HepG2 (cell line): ENCODE measurements around the gene TSHZ2. TPM values are rescaled to one million over a fixed set of nuclear protein-coding genes. Genes with fewer than 3 reads are reported as not detected.

Experiments used
- ATAC-seq: fragments of 200-7000 bp; cut with Tn5 transposase; 3 replicates; pipeline ENCODE4 v1.9.1; 2020; ENCODE audit warnings: mild to moderate bottlenecking, moderate library complexity
- BruUV-seq: library from RNA; stranded (reverse); fragments of 400-500 nt; replicated peaks from 2 replicates; lab custom pipeline; 2021; lab: Mats Ljungman, UMichigan
- CTCF ChIA-PET: fragments of 300-600 bp; formaldehyde crosslinking; extraction: SDS; loops from one replicate; lab custom pipeline; 2021; ENCODE audit warnings: low total read pairs, inconsistent platforms, low intra/inter-chr PET ratio; lab: Yijun Ruan, JAX
- POLR2A ChIA-PET: fragments of 350-600 bp; sonication (Branson Sonifier 250); formaldehyde crosslinking; loops from one replicate; lab custom pipeline; 2020; ENCODE audit warnings: antibody characterized with exemption, inconsistent platforms; lab: Yijun Ruan, JAX
- DNase-seq: peaks from one replicate; pipeline ENCODE4 v3.0.0-alpha.2; 2015; ENCODE audit warnings: low spot score
- FAIRE-seq: peaks from 3 replicates; lab custom pipeline; 2011; peaks lifted over from hg19 to GRCh38; lab: Jason Lieb, UNC
- H2AFZ ChIP-seq: one replicate; pipeline ENCODE4 v1.6.1; 2011; ENCODE audit warnings: low read length, inconsistent platforms
- H3K27ac ChIP-seq: fragments of 300-600 bp; 3 replicates; pipeline ENCODE4 v1.8.0; 2011; ENCODE audit warnings: mixed run types, mild to moderate bottlenecking, mixed read lengths, low read length, inconsistent platforms; ENCODE audit not compliant: insufficient read depth; ENCODE audit errors: extremely low read length
- H3K27me3 ChIP-seq, 2 experiments: fragments of 200-600 bp in 1 of 2; 2 replicates in 1 of 2; 3 replicates in 1 of 2; pipeline versions ENCODE4 v1.6.0 to v1.8.0; 2011; ENCODE audit warnings: low read length in 2 of 2, mild to moderate bottlenecking in 2 of 2, moderate library complexity in 2 of 2, inconsistent platforms in 1 of 2; ENCODE audit not compliant: insufficient read depth in 2 of 2, control insufficient read depth in 1 of 2
- H3K36me3 ChIP-seq, 2 experiments: fragments of 200-600 bp in 1 of 2; replicated peaks in 1 of 2; 2 replicates in 1 of 2; 3 replicates in 1 of 2; pipeline versions ENCODE4 v1.5.1 to v1.8.0; 2011; ENCODE audit warnings: low read length in 2 of 2, inconsistent platforms in 1 of 2; ENCODE audit not compliant: insufficient read depth in 2 of 2, control insufficient read depth in 1 of 2
- H3K4me1 ChIP-seq: 2 replicates; pipeline ENCODE4 v1.5.1; 2012; ENCODE audit warnings: low read length, inconsistent platforms; ENCODE audit not compliant: insufficient read depth
- H3K4me2 ChIP-seq: 2 replicates; pipeline ENCODE4 v1.6.0; 2011; ENCODE audit warnings: low read depth, low read length, inconsistent platforms
- H3K4me3 ChIP-seq, 3 experiments: fragments of 200-600 bp in 1 of 3; sonication (generic), shearing (Covaris generic) in 1 of 3; replicated peaks in 1 of 3; 2 replicates each; pipeline ENCODE4 v1.5.1; 2011 to 2016; ENCODE audit warnings: low read length in 3 of 3, inconsistent platforms in 2 of 3, low read depth in 2 of 3, mild to moderate bottlenecking in 2 of 3, control low read depth in 1 of 3, mixed read lengths in 1 of 3; ENCODE audit not compliant: insufficient read depth in 1 of 3
- H3K79me2 ChIP-seq: one replicate; pipeline ENCODE4 v1.6.1; 2011; ENCODE audit warnings: low read length, inconsistent platforms; ENCODE audit not compliant: insufficient read depth
- H3K9ac ChIP-seq: 2 replicates; pipeline ENCODE4 v1.6.0; 2011; ENCODE audit warnings: mild to moderate bottlenecking, low read depth, low read length, inconsistent platforms; ENCODE audit not compliant: insufficient read depth
- H3K9me3 ChIP-seq: 2 replicates; pipeline ENCODE4 v1.5.1; 2012; ENCODE audit warnings: mild to moderate bottlenecking, low read length
- H4K20me1 ChIP-seq: 2 replicates; pipeline ENCODE4 v1.6.0; 2011; ENCODE audit warnings: inconsistent platforms, mild to moderate bottlenecking, low read length, moderate library complexity; ENCODE audit not compliant: insufficient read depth
- ARNT2 ChIP-seq: sonication (generic); formaldehyde crosslinking; IDR thresholded peaks from 2 replicates; pipeline ENCODE4 v1.8.0; 2022; ENCODE audit warnings: mild to moderate bottlenecking, low read depth, missing genetic modification reagents, moderate library complexity
- CREB1 ChIP-seq, 2 experiments: fragments of 450-650 bp in 1 of 2; IDR thresholded peaks; 2 replicates each; pipeline ENCODE4 v1.6.1; 2016 to 2017; ENCODE audit warnings: control low read depth in 1 of 2, mild to moderate bottlenecking in 1 of 2, missing compliant biosample characterization in 1 of 2, missing genetic modification characterization in 1 of 2
- GABPB1 ChIP-seq: IDR thresholded peaks from 2 replicates; pipeline ENCODE4 v1.6.1; 2016; ENCODE audit warnings: mild to moderate bottlenecking, missing genetic modification reagents, moderate library complexity, missing compliant biosample characterization
- IRF1 ChIP-seq: sonication (generic); formaldehyde crosslinking; IDR thresholded peaks from 2 replicates; pipeline ENCODE4 v1.4.0; 2020; ENCODE audit warnings: low read depth, mild to moderate bottlenecking, missing genetic modification reagents
- KLF13 ChIP-seq: sonication (generic); formaldehyde crosslinking; IDR thresholded peaks from 2 replicates; pipeline ENCODE4 v1.4.0; 2020; ENCODE audit warnings: mild to moderate bottlenecking, missing genetic modification reagents
- NCOA2 ChIP-seq: sonication (generic); formaldehyde crosslinking; IDR thresholded peaks from 2 replicates; pipeline ENCODE4 v1.8.0; 2022; ENCODE audit warnings: inconsistent platforms
- POLR2AphosphoS5 ChIP-seq: IDR thresholded peaks from 2 replicates; pipeline ENCODE4 v1.6.1; 2012; ENCODE audit warnings: low read depth, low read length
- TOE1 ChIP-seq: sonication (generic); formaldehyde crosslinking; IDR thresholded peaks from 2 replicates; pipeline ENCODE4 v1.4.0; 2020; ENCODE audit warnings: mild to moderate bottlenecking, missing genetic modification reagents
- ZBTB1 ChIP-seq: sonication (generic); formaldehyde crosslinking; IDR thresholded peaks from 2 replicates; pipeline ENCODE4 v1.4.0; 2020; ENCODE audit warnings: missing genetic modification reagents, borderline replicate concordance
- ZNF207 ChIP-seq: fragments of 450-650 bp; IDR thresholded peaks from 2 replicates; pipeline ENCODE4 v1.6.1; 2016; ENCODE audit warnings: antibody characterized with exemption, borderline replicate concordance
- ZNF232 ChIP-seq: sonication (generic); formaldehyde crosslinking; IDR thresholded peaks from 2 replicates; pipeline ENCODE4 v1.4.0; 2020; ENCODE audit warnings: missing genetic modification reagents, borderline replicate concordance
- ZNF234 ChIP-seq: sonication (generic); formaldehyde crosslinking; conservative IDR thresholded peaks from 2 replicates; pipeline ENCODE4 v1.5.1; 2020; ENCODE audit warnings: mild to moderate bottlenecking, missing genetic modification reagents
- ZNF274 ChIP-seq: sonication (generic); formaldehyde crosslinking; IDR thresholded peaks from 2 replicates; pipeline ENCODE4 v1.5.1; 2020; ENCODE audit warnings: mild to moderate bottlenecking, missing genetic modification reagents
- ZNF766 ChIP-seq: sonication (generic); formaldehyde crosslinking; IDR thresholded peaks from 2 replicates; pipeline ENCODE4 v1.5.0; 2020; ENCODE audit warnings: missing genetic modification reagents, borderline replicate concordance
- ZUFSP ChIP-seq: sonication (generic); formaldehyde crosslinking; IDR thresholded peaks from 2 replicates; pipeline ENCODE4 v1.9.0; 2021; ENCODE audit warnings: missing genetic modification reagents, mild to moderate bottlenecking, borderline replicate concordance
- WGBS: methylation state at CpG from one replicate; pipeline ENCODE4 v1.1.6; 2017; ENCODE audit warnings: low lambda C conversion rate; 5-methylcytosine and 5-hydroxymethylcytosine counted together
- in situ Hi-C: cut with HindIII; loops from 2 replicates; pipeline ENCODE4 v1.10.0; 2017; ENCODE audit warnings: low pct_unique_long_range_greater_than_20kb; ENCODE audit not compliant: extremely low pct_ligation_motif_present
- intact Hi-C: fragments of 100-400 bp; cut with micrococcal nuclease; formaldehyde crosslinking; loops from one replicate; pipeline ENCODE4 v1.10.0; 2022; ENCODE audit not compliant: unreplicated experiment
- polyA plus RNA-seq, 8 experiments: library from polyadenylated mRNA; depleted of rRNA in 3 of 8; stranded (reverse) in 7 of 8; unstranded in 1 of 8; fragments of >200 nt; fragmentation: Illumina TruSeq in 4 of 8; extraction: Trizol in 4 of 8; gene quantifications; 2 replicates each; pipeline versions ENCODE4 v1.2.1 to v1.2.3, GENCODE V29; 2011 to 2016; ENCODE audit warnings: low read depth in 4 of 8, missing spikeins in 1 of 8, mixed read lengths in 1 of 8; ENCODE audit not compliant: insufficient read depth in 1 of 8
- total RNA-seq, 5 experiments: library from RNA; depleted of rRNA; stranded (reverse); fragments of >200 nt; fragmentation: Illumina TruSeq; extraction: Trizol; gene quantifications; 2 replicates each; pipeline ENCODE4 v1.2.3, GENCODE V29; 2016; ENCODE audit warnings: low read depth in 1 of 5
- TF ChIP-seq, protein P1 (sequence below): sonication (generic); formaldehyde crosslinking; IDR thresholded peaks from 2 replicates; pipeline ENCODE4 v1.4.0; 2020; ENCODE audit warnings: missing genetic modification reagents, borderline replicate concordance
- TF ChIP-seq, protein P2 (sequence below): sonication (generic); formaldehyde crosslinking; conservative IDR thresholded peaks from 2 replicates; pipeline ENCODE4 v1.8.0; 2022; ENCODE audit warnings: mild to moderate bottlenecking, moderate library complexity, missing genetic modification reagents

Gene TSHZ2
- total and polyA plus RNA-seq, 2 of the 13 experiments (the other 11 are each of a cell fraction or from before 2014, with no cell fraction given) = 0.01 TPM; not detected in 1

- H2AFZ ChIP-seq = no peak overlapping the region
- no peaks in the 10 kb centered on the region for H3K4me1 ChIP-seq
- H3K27me3 ChIP-seq = peaks cover 0 to 14% of the 10 kb centered on the region in 2 experiments; a peak in 2 of 5 replicates
- intact Hi-C loops = no loop called here
- H3K9ac ChIP-seq = no peak overlapping the region
- no TSS peak for BruUV-seq
- no peak overlapping the region for H3K4me2 ChIP-seq
- CTCF ChIA-PET = no interaction called here
- H3K9me3 ChIP-seq = no peaks in the 10 kb centered on the region
- DNase-seq (no peak), FAIRE-seq (no peak), ATAC-seq (no peak)
- H3K27ac ChIP-seq = no peak overlapping the region
- WGBS = 30% methylated on average over 3 of the region's 3 CpGs
- no peaks in the 10 kb centered on the region for H3K36me3 ChIP-seq
- in situ Hi-C loops = no loop called here
- no peaks in the 10 kb centered on the region for H3K79me2 ChIP-seq
- H3K4me3 ChIP-seq = no peak overlapping the region
- H4K20me1 ChIP-seq = no peaks in the 10 kb centered on the region
- POLR2A ChIA-PET = no interaction called here
- TF ChIP-seq KLF13 (no peak), ZNF232 (CRISPR knock-in tag) (no peak), CREB1 (IDR thresholded peaks at IDR 0.05) (no peak), CREB1 (CRISPR knock-in tag; IDR thresholded peaks at IDR 0.05) (no peak), ARNT2 (CRISPR knock-in tag) (no peak), ZNF234 (CRISPR knock-in tag) (no peak), ZBTB1 (CRISPR knock-in tag) (no peak), TOE1 (CRISPR knock-in tag) (no peak), NCOA2 (no peak), ZNF766 (CRISPR knock-in tag) (no peak), GABPB1 (CRISPR knock-in tag) (no peak), POLR2AphosphoS5 (no peak), IRF1 (CRISPR knock-in tag) (no peak), ZNF207 (no peak), ZNF274 (CRISPR knock-in tag) (no peak), ZUFSP (CRISPR knock-in tag) (no peak)
- TF ChIP-seq, protein P1, sequence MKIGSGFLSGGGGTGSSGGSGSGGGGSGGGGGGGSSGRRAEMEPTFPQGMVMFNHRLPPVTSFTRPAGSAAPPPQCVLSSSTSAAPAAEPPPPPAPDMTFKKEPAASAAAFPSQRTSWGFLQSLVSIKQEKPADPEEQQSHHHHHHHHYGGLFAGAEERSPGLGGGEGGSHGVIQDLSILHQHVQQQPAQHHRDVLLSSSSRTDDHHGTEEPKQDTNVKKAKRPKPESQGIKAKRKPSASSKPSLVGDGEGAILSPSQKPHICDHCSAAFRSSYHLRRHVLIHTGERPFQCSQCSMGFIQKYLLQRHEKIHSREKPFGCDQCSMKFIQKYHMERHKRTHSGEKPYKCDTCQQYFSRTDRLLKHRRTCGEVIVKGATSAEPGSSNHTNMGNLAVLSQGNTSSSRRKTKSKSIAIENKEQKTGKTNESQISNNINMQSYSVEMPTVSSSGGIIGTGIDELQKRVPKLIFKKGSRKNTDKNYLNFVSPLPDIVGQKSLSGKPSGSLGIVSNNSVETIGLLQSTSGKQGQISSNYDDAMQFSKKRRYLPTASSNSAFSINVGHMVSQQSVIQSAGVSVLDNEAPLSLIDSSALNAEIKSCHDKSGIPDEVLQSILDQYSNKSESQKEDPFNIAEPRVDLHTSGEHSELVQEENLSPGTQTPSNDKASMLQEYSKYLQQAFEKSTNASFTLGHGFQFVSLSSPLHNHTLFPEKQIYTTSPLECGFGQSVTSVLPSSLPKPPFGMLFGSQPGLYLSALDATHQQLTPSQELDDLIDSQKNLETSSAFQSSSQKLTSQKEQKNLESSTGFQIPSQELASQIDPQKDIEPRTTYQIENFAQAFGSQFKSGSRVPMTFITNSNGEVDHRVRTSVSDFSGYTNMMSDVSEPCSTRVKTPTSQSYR = no peak
- TF ChIP-seq, protein P2, sequence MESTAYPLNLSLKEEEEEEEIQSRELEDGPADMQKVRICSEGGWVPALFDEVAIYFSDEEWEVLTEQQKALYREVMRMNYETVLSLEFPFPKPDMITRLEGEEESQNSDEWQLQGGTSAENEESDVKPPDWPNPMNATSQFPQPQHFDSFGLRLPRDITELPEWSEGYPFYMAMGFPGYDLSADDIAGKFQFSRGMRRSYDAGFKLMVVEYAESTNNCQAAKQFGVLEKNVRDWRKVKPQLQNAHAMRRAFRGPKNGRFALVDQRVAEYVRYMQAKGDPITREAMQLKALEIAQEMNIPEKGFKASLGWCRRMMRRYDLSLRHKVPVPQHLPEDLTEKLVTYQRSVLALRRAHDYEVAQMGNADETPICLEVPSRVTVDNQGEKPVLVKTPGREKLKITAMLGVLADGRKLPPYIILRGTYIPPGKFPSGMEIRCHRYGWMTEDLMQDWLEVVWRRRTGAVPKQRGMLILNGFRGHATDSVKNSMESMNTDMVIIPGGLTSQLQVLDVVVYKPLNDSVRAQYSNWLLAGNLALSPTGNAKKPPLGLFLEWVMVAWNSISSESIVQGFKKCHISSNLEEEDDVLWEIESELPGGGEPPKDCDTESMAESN (CRISPR knock-in tag) = no peak
Measured at GRCh38 chr20:53283597-53283996, 311.4 kb downstream of the TSHZ2 start.
